Neural crest cell (in vitro differentiated cells): Measurements from ENCODE around the gene HSFX1. TPM values are rescaled to one million over a fixed set of nuclear protein-coding genes. Genes with fewer than 3 reads are reported as not detected.
"Not testable (repeated sequence)": the region's sequence is repeated elsewhere in the genome, so short reads cannot be mapped to it uniquely, and the experiment has no call there.

ENCODE experiments used
- DNase-seq: peaks from one replicate; pipeline ENCODE4 v3.0.0; 2021; ENCODE audit warnings: low read depth, mixed read lengths, low spot score
- H3K27ac Mint-ChIP-seq: one replicate; pipeline ENCODE4 v1.8.0; 2021; ENCODE audit warnings: mild to moderate bottlenecking, mixed read lengths; ENCODE audit not compliant: unreplicated experiment
- H3K27me3 Mint-ChIP-seq: 2 replicates; pipeline ENCODE4 v1.8.0; 2021; ENCODE audit warnings: low read depth, mild to moderate bottlenecking, mixed read lengths
- H3K36me3 Mint-ChIP-seq: 2 replicates; pipeline ENCODE4 v1.8.0; 2021; ENCODE audit warnings: low read depth, mild to moderate bottlenecking, mixed read lengths
- H3K4me1 Mint-ChIP-seq: 2 replicates; pipeline ENCODE4 v1.8.0; 2021; ENCODE audit warnings: mixed read lengths
- H3K4me3 Mint-ChIP-seq: one replicate; pipeline ENCODE4 v1.8.0; 2021; ENCODE audit warnings: mild to moderate bottlenecking, mixed read lengths
- H3K9me3 Mint-ChIP-seq: 2 replicates; pipeline ENCODE4 v1.8.0; 2021; ENCODE audit warnings: mixed read lengths
- long read RNA-seq: library from polyadenylated mRNA; unstranded; transcript quantifications from one replicate; pipeline ENCODE4 v2.0.0, GENCODE V29; 2020
- total RNA-seq: library from RNA; stranded (reverse); gene quantifications from 2 replicates; pipeline ENCODE4 v1.2.1, GENCODE V29; 2021
- TF ChIP-seq, protein P1 (sequence below): fragments of 200-600 bp; sonication (generic); conservative IDR thresholded peaks from 2 replicates; pipeline ENCODE4 v1.5.0; 2021; ENCODE audit warnings: antibody characterized with exemption, mild to moderate bottlenecking

HSFX1 gene, protein sequence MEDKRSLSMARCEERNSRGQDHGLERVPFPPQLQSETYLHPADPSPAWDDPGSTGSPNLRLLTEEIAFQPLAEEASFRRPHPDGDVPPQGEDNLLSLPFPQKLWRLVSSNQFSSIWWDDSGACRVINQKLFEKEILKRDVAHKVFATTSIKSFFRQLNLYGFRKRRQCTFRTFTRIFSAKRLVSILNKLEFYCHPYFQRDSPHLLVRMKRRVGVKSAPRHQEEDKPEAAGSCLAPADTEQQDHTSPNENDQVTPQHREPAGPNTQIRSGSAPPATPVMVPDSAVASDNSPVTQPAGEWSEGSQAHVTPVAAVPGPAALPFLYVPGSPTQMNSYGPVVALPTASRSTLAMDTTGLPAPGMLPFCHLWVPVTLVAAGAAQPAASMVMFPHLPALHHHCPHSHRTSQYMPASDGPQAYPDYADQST
- 1.0 and 1.4 TPM in 2 replicates for total RNA-seq
- long read RNA-seq = 0 reads

DNA sequence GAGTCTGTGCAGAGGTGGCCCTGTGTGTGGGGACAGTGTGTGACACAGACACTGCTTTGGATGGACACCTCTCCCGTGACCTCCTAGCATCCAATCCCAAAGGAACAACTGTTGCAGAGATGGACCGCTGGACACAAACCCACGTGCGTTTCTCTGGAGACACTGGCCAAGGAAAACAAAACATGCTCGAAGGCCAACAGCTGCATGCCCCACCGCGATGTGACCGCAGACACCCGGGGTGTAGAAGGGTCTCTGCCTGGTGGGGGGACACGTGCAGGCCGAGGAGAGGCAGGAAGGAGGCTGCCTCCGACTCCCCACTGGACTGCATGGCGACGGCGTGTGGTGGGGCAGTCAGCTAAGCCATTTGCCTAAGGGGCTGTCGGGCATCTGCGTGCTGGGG, at the start of gene HSFX1:
Gene HSFX1, plus strand, starts transcription at position 301 of the 400 bp plus-strand sequence. CDS start 614 bp downstream, outside the sequence.
- not testable (repeated sequence) for H3K4me1 Mint-ChIP-seq, H3K9me3 Mint-ChIP-seq, H3K27ac Mint-ChIP-seq, H3K36me3 Mint-ChIP-seq, DNase-seq, H3K27me3 Mint-ChIP-seq, H3K4me3 Mint-ChIP-seq

- H3K27me3 Mint-ChIP-seq, H3K9me3 Mint-ChIP-seq: not testable (repeated sequence)
Measured at GRCh38 chrX:149727308-149727707, 46.6 kb upstream of the HSFX1 start.

DNA sequence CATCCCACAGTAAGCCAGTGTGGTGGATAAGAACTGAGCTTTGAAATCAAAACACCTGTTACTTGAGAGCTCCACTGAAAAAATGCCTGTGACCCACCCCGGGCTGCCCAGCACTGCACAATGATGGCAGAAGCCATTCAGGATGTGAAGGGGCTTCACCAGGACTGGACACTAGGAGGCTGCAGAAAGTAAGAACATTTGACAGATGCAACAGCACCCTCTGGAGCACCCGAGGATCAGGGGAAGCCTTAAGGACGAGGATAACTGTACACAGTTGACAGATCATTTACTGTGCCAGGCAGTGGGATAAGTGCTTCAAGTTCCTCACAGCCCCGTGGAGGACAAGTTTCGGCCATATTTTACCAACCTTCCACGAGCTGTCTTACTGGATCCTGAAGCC, 31.6 kb upstream of the HSFX1 start:
- DNase-seq, H3K4me1 Mint-ChIP-seq, H3K27me3 Mint-ChIP-seq, H3K27ac Mint-ChIP-seq, H3K9me3 Mint-ChIP-seq, H3K4me3 Mint-ChIP-seq, H3K36me3 Mint-ChIP-seq: not testable (repeated sequence)

More at GRCh38 chrX:149727308-149727707, 46.6 kb upstream of the HSFX1 start:
- not testable (repeated sequence) for H3K27ac Mint-ChIP-seq, H3K4me3 Mint-ChIP-seq, DNase-seq, H3K4me1 Mint-ChIP-seq, H3K36me3 Mint-ChIP-seq

GRCh38 chrX:149746390-149747007, 27.4 kb upstream of the HSFX1 start:
- H3K27ac Mint-ChIP-seq, H3K4me1 Mint-ChIP-seq, H3K27me3 Mint-ChIP-seq, DNase-seq, H3K4me3 Mint-ChIP-seq, H3K36me3 Mint-ChIP-seq, H3K9me3 Mint-ChIP-seq: not testable (repeated sequence)

GRCh38 chrX:149757206-149758067, 16.4 kb upstream of the HSFX1 start:
- Mint-ChIP-seq H3K27ac (no peak overlapping the region), H3K4me3 (no peak overlapping the region), H3K4me1 (no peaks in the 10 kb centered on the region), H3K27me3 (no peaks in the 10 kb centered on the region), H3K9me3 (peaks cover 4% of the 10 kb centered on the region), H3K36me3 (peaks cover 2% of the 10 kb centered on the region)
- TF ChIP-seq, protein P1, sequence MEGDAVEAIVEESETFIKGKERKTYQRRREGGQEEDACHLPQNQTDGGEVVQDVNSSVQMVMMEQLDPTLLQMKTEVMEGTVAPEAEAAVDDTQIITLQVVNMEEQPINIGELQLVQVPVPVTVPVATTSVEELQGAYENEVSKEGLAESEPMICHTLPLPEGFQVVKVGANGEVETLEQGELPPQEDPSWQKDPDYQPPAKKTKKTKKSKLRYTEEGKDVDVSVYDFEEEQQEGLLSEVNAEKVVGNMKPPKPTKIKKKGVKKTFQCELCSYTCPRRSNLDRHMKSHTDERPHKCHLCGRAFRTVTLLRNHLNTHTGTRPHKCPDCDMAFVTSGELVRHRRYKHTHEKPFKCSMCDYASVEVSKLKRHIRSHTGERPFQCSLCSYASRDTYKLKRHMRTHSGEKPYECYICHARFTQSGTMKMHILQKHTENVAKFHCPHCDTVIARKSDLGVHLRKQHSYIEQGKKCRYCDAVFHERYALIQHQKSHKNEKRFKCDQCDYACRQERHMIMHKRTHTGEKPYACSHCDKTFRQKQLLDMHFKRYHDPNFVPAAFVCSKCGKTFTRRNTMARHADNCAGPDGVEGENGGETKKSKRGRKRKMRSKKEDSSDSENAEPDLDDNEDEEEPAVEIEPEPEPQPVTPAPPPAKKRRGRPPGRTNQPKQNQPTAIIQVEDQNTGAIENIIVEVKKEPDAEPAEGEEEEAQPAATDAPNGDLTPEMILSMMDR = no peak
- no peak for DNase-seq

DNA sequence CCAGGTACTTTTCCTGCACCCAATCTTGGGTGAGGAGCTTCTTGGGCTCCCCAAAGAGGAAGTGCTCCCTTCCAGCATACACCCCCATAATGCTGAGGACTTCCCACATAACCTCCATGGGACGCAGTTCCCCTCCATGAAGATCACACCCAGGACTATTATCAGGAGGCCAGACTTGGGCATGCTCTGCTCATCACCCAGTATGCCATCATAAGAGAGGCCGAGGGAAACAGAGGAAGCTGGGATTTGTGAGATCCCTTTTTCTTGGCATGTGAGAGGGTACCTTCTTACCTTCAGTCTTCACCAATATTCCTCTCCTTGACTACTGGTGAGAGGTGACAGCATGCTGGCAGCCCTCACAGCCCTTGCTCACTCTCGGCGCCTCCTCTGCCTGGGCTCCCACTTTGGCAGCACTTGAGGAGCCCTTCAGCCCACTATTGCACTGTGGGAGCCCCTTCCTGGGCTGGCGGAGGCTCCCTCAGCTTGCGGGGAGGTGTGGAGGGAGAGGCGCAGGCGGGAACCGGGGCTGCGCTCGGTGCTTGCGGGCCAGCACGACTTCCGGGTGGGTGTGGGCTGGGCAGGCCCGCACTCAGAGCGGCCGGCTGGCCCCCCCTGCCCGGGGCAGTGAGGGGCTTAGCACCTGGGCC, 15.7 kb upstream of the HSFX1 start:
- Mint-ChIP-seq H3K36me3 (peaks cover 2% of the 10 kb centered on the region), H3K9me3 (peaks cover 4% of the 10 kb centered on the region), H3K4me1 (no peaks in the 10 kb centered on the region), H3K27ac (no peak overlapping the region), H3K4me3 (no peak overlapping the region), H3K27me3 (no peaks in the 10 kb centered on the region)
- DNase-seq = no peak
- TF ChIP-seq, protein P1 = no peak

- H3K4me3 Mint-ChIP-seq, H3K27ac Mint-ChIP-seq, DNase-seq, H3K27me3 Mint-ChIP-seq, H3K9me3 Mint-ChIP-seq, H3K4me1 Mint-ChIP-seq, H3K36me3 Mint-ChIP-seq: not testable (repeated sequence)
Measured at GRCh38 chrX:149758715-149759078, 15.2 kb upstream of the HSFX1 start.
